RPMI8226 (cell line): ENCODE measurements around the gene STARD7.
A peak's percentile ranks its signal among the peaks of the same experiment; 100 is the strongest.

ENCODE experiments used
- DNase-seq: peaks from one replicate; pipeline ENCODE4 v3.0.0-alpha.2; 2015

Gene STARD7

GRCh38 chr2:96195410-96196066, 13.1 kb downstream of the STARD7 start:
- no peak for DNase-seq

GRCh38 chr2:96191937-96192670, 16.5 kb downstream of the STARD7 start:
- DNase-seq, result no peak

GRCh38 chr2:96188821-96189526, 19.7 kb downstream of the STARD7 start:
- no peak for DNase-seq

- DNase-seq, result no peak
Measured at GRCh38 chr2:96186562-96186961, 22.1 kb downstream of the STARD7 start.

GRCh38 chr2:96185516-96185915, 23.1 kb downstream of the STARD7 start:
- no peak for DNase-seq

- no peak for DNase-seq
Measured at GRCh38 chr2:96184989-96185388, 23.6 kb downstream of the STARD7 start.

- DNase-seq, result no peak
Measured at GRCh38 chr2:96184188-96184587, 24.4 kb downstream of the STARD7 start.

- no peak for DNase-seq
Measured at GRCh38 chr2:96181529-96181928, 27.1 kb downstream of the STARD7 start.

GRCh38 chr2:96180521-96180920, 28.1 kb downstream of the STARD7 start:
- DNase-seq, result no peak

GRCh38 chr2:96180002-96180401, 28.6 kb downstream of the STARD7 start:
- DNase-seq, result no peak

GRCh38 chr2:96176661-96177060, 32.0 kb downstream of the STARD7 start:
- no peak for DNase-seq

- DNase-seq, result peak; percentile 22
Measured at GRCh38 chr2:96175951-96176350, 32.7 kb downstream of the STARD7 start.

GRCh38 chr2:96174251-96175144, 34.1 kb downstream of the STARD7 start:
- peak; percentile 82 for DNase-seq

- DNase-seq, result no peak
Measured at GRCh38 chr2:96171831-96172230, 36.8 kb downstream of the STARD7 start.

- DNase-seq, result no peak
Measured at GRCh38 chr2:96170626-96171025, 38.0 kb downstream of the STARD7 start.

GRCh38 chr2:96169868-96170507, 38.6 kb downstream of the STARD7 start:
- no peak for DNase-seq

GRCh38 chr2:96167407-96168013, 41.1 kb downstream of the STARD7 start:
- no peak for DNase-seq

- no peak for DNase-seq
Measured at GRCh38 chr2:96164459-96165184, 44.0 kb downstream of the STARD7 start.

- no peak for DNase-seq
Measured at GRCh38 chr2:96163768-96164429, 44.7 kb downstream of the STARD7 start.

GRCh38 chr2:96163415-96163767, 45.2 kb downstream of the STARD7 start:
- DNase-seq, result no peak

GRCh38 chr2:96161898-96162297, 46.7 kb downstream of the STARD7 start:
- no peak for DNase-seq
